HG03103 (cell line): ENCODE results near the gene UBE2D2.

Source experiments
- ATAC-seq: cut with Tn5 transposase; IDR thresholded peaks from one replicate; pipeline ENCODE4 v1.9.1; 2021; ENCODE audit warnings: low read depth; ENCODE audit not compliant: unreplicated experiment

Gene UBE2D2

DNA sequence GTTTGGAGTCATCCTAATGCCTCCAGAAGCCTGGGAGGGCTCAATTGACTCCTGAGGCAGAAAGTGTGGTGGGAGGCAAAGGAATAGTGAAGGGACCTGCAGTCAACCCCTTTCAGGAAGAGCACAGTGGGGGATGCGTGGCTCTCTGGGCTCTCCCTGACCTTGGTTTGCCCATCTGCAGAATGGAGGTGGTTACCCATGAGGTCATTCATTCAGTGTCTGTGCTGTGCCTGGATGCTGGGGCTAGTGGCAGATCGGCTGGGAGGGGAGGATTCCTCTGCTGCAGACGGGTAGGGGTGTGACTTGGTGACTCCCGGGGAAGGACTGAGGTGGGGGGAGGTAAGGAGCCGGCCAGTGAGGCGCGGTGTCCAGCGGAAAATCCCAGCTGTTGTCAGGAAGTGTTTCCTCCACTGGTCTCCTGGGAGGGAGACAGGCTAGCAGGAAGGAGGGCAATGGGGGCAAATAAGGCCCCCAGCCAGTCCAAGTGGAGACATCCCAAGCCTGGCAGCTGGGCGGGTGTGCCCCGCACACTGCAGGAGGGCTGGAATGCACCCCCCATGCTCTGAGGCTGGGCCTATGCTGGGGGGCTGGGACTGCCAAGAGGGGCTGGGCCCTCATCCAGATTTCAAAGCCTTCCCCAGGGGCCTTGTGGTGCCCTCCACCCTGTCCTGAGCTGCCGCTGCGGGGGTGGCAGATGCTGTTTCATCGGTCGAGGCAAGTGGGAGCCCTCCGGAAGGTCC lies 98.0 kb downstream of the UBE2D2 start:
- ATAC-seq, result no peak

DNA sequence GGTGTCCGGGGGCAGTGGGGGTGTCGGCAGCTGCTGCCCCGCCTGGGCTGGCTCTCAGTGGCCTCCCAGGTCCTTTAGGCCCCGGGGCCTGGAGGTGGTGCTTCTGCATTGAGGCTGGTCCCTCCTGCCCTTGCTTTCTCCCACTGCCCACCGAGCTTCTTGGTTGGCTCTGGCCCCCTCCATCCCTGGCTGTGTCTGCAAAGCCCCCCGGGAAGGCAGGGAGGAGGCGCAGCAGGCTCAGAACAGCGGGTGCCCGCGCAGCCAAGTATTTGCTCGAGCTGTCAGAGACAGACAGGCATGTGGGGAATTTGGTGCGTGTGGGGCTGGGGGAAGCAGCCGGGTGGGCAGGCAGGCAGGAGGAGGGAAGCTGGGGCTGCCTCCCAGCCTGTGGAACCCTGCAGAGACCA lies 98.6 kb downstream of the UBE2D2 start:
- no peak for ATAC-seq

DNA sequence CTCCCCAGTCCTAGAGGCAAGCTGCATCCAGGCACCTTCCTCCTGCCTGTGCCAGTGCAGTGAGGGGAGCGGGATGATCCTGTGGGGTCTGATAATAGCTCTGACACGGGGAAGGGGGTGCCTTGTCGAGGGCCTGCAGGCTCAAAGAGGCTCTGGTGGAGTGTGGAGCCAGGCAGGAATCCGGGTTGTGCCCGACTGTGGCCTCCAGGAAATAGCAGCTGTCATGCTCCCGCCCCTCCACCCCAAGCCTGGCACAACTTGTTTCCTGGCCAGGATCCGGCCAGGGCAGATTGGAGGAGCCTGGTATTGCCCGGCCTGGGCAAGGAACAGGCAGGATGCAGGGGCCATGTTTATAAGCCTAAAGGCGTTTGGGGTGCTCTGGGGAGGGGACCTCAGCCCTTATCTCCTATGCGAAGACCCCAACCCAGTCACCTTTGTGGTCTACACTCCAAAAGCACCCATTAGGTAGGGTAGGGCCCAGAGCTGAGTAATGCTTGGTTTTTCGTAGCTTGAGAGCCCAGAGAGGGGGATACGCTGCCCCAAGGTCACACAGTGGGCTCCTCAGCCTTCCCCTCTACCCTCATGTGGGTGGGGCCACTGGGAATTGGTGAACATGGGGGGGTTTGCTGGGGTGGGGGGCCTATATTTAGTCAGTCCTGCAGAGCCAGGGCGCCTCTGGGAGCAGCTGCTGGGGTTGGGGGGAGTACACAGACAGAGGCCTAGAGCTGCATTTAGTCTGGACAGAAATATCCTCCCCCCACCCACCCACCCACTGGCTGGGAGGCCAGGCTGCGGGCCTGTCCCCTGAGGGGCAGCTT lies 99.2 kb downstream of the UBE2D2 start:
- no peak for ATAC-seq

DNA sequence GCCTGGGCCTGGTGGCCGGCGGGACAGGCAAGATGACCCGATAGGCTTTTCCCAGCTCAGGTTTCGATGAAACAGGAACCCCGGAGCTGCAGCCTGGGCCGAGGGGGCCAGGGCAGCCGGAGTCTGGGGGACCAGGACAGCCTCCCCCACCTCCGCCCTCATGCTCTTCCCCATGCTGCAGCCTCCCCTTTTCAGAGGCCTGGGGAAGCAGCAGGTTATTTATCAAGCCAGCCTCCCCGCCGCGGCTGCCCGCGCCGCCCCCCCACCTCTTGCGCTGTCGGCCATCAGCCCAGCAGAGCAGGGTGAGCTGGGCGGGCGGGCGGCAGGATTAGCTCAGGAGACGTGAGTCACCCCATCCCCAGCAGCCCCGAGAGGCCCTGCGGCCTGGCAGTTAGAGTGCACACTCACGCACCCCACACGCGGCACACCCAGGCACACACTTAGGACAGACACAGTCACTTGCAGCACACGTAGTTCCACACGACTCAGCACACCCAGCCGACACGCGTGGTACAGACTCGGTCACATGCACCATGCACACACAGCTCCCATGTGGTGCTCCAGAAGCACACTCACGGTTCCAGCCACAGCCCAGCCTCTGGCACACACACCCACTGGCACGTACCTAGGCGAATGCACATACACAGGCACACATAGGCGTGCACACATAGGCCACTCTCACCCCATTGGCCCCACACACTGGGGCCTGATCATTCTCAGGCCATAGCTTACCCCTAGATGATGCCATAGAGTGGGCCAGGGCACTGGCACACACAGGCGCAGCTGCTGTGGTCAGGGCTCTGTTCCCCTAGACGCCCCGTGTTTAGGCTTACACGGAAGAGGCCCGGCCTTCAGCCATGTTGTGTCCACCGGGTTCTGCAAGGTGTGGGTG lies 100.0 kb downstream of the UBE2D2 start:
- ATAC-seq, result no peak

DNA sequence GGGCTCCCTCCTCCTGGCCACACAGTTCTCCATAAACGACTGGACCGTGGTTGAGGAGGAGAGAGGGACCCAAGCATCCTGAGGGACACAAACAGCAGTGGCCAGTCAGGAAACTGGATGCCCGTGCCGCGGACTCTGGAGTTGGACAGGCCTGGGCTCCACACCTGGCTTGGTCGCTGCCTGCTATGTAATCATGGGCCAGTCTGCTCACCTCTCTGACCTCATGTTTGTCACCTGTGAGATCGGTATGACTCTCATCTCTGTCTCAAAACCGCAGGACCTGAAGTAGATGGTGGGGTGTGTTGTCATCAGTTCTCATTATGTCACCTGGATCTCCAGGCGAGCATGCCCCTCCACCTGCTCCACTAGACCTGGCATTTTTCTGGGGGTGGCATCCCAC lies 101.5 kb downstream of the UBE2D2 start:
- ATAC-seq, result no peak

DNA sequence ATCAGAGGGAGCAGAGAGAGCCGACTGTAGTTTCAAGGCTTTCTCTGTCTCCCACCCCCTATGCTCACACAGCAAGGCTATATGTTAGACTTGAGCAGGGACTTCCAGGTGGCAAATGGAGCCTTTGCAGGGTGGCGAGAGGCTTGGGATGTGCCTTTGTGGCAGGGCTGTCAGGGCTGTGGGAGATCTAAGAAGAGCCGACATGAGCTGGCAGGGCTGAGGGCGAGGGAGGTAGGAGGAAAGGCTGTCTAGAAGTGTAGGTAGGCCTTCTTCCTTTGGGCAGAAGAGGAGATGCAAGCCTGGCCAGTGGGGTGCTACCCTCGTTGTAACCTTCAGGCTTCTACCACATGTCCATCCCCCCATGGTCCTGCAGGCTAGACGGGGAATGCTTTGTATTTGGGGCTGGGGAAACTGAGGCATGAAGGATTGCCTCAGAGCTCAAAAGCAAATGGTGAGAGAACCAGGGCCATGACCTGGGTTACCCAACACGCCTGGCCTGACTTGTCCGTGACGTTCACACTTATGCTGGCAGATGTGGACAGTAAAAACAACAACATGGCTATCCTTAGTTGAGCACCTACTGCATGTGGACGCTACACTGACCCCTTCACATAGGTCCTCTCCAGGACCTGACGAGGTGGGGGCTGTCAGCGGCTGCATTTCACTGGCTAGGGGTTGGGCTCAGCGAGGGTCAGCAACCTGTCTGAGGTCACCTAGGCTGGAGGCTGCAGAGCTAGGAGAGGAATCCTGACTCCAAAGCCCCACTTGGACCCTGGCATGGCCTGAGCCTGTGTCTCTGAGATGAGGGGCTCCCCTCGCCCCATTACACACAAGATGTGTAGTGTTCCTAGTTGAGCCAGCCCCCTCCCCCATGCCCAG lies 102.3 kb downstream of the UBE2D2 start:
- ATAC-seq, result no peak

DNA sequence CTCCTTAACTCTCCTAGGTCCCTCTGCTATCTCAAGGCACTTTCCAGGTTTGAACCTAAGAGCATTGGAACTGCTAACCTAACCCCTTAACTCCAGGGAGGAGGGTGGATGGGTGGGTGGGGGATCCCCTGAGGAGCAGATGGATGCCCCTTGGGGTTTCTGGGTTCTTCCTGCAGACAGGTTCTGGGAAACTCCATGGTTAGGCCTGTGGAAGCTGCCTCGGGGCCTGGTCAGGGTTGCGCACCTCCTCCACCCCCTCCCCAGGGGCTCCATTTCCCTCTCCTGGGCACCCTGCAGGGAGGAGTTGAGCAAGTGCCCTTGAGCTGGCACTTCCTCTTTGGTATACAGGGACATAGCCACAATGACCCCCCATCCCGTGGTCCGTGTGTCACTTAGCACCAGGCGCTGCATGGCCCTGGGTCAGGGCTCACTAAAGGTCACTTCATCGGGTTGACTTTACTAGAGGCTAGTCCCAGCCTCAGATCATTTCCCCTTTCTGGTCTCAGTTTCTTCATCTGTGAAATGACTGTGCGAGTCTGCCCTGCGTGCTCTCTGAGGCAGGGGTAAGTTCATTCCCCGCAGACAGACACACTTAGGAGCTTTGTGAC lies 103.1 kb downstream of the UBE2D2 start:
- ATAC-seq, result peak; percentile 40

DNA sequence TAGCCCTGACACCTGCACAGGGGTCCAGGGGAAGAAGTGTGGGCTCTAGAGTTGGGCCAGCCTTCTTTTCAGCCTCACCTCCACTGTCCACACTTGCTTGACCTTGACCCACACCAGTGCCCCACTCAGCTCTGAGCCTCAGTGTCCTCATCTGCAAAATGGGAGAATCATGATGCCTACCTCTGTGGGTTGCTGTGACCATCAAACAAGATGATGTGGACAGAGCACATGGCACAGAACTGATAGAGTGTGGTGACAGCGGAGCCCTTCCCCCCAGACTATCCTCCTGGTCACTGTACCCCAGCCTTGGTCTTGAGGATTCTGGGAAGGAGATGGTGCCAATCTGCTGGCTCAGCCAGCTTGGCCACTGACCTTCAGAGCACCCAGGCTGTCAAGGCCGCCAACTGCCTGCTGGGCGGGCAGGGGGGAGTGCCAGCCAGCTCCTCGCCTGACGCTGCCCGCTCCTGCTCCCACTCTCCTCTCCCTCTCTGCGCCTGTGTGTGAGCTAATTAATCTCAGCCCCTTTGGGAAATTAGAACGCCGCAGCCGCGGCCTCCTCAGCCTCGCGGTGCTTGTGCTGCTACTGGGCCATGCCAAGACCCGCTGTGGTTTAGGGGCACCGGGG lies 103.7 kb downstream of the UBE2D2 start:
- ATAC-seq, result no peak

DNA sequence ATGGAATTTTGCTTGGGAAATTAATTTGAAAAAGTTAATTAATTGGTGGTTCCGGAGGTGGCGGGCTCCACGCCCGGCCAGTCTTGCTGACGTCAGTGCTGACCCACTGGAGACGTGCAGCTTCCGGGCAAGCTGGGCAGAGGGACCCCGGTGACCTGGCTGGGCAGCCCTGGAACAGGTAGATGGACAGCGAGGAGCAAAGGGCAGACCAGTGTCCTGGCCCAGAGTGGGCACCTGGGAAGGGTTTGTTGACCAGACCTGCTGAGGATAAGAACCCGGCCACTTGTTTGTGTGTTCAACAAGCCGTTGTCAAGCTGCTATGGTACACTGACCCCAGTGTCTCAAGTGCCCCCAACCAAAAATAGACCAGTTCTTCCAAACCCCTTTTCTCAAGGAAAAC lies 104.5 kb downstream of the UBE2D2 start:
- ATAC-seq, result no peak

DNA sequence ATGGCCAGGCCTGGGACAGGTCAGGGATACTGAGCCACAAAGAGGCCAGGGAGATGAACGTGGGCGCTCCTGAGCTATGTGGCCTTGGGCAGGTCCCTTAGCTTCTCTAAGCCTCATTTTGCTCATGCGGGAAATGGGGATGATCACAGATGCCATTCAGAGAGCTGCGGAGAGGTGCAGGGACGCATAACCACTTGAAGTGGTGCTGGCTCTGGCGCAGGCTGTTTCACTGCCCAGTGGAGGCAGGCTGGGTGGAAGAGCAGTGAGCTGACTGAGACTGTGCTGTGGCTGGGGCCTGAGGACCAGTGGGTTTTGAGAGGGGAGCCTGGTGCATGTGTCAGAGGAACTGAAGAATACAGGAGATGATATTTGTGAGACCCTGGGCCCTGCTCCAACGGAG lies 105.4 kb downstream of the UBE2D2 start:
- no peak for ATAC-seq

DNA sequence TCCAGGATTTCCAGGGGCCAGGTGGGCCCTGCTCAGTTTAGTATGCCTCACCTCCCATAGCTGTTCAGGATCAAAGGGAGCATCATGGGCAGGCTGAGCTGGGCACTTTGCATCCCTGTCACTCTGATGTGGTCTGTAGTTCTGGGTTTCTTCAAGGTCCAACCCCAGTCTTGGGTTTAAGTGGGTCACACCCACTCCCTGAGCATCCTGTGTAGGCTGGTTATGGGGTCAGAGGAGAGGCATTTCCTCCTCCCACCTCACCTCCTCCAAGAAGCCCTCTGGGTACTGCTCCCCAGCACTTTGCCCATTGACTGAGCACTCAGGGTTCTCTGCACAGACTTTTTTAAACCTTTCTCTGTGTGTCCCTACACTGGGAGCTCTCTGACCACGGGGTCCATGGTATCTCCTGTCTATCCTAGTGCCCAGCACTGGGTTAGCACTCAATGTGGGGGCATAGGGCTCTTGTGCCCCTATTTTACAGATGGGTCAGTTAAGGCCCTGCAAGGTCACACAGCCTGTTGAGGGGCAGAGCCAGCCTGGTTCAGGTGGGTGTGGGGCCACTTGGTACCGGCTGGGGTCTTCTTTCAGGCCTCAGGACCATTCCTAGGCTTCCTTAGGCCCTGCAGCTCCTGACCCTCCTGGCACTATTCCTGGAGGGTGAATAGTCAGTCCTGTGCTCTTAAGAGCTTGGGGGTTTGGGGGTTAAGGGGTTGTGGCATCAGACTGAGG lies 106.0 kb downstream of the UBE2D2 start:
- no peak for ATAC-seq

DNA sequence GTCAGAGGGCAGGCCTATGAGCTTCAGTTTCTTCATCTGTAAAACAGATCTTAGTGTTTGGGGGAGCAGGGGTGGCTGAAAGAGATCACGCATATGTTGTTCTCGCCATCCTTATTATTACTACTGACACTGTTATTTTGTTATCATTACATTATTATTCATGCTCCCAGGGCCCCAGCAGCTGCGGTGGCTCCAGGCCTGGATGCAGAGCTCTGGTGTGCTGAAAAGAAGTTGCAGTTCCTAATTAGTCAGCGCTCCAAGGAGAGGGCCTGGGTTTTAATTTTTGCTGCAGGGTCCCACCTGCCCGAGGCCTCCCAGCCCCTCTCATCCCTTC lies 106.6 kb downstream of the UBE2D2 start:
- ATAC-seq, result no peak

DNA sequence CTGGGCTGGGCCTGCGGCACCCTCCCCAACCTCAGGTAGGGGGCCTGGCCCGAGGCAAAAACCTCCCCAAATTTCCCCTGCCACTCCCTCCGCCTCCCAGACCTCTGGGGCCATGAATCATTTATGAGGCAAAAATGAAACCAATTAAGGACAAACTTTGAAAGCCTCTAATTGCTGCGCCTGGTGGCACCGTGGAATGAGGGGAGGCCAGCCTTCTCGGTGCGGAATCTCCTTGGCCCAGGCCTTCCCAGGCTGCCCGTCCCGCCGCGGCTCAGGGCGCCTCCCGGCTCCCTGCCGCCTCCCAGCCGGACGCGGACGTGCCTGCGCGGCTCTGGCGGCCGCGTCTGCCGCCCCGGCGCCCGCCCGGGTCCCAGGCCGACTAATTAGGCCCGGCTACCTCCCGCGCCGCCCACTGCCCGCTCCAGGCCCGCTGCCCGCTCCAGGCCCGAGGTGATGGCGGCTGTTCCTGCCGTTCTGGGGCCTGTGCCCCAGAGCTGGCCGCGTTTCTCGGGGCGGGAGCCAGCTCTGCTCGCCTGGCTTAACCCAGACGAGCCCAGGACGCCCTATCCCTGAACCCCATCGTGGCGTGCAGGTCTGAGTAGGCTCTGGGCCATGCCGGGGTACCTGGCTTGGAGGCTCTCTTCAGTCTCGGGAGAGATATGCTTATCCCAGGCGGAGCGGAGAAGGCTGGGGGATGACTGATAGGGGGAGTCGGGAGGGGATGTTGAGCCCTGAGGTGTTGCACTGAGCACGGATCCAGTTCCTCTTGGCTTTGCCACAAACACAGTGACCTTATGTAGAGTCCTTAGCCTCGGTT lies 107.1 kb downstream of the UBE2D2 start:
- no peak for ATAC-seq

DNA sequence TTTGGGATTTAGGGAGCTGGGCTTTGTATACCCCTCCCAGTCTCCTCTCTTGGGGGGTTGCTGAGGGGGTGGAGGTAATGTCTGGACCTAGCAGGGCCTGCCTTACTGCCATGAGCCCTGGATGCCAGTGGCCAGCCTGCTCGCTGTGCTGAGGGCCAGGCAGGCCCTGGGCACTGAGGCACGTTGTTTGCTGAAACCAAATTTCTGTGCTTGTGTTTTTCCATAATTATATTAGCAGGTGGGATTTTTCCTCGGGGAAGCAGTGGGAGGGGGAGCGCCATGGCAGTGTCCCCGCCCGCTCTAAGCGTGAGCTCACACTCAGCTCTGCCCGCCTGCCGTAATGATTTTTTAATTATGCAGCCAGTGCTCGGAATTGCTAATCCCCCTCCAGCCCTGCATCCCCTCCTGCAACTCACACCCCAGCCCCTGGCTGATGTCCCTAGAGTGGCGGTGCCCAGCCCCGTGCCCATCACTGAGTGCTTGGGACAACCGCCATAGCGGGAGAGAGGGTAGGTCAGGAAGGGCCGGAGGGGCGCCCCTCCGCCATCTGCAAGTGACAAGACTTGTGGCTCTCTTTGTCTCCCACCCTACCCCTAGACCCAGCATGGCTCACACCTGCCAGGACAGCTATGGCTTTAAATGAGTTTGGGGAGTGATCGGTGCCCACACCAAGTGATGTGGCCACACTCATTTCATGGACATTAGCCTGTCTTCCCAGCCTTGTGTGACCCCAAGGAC lies 108.0 kb downstream of the UBE2D2 start:
- no peak for ATAC-seq

DNA sequence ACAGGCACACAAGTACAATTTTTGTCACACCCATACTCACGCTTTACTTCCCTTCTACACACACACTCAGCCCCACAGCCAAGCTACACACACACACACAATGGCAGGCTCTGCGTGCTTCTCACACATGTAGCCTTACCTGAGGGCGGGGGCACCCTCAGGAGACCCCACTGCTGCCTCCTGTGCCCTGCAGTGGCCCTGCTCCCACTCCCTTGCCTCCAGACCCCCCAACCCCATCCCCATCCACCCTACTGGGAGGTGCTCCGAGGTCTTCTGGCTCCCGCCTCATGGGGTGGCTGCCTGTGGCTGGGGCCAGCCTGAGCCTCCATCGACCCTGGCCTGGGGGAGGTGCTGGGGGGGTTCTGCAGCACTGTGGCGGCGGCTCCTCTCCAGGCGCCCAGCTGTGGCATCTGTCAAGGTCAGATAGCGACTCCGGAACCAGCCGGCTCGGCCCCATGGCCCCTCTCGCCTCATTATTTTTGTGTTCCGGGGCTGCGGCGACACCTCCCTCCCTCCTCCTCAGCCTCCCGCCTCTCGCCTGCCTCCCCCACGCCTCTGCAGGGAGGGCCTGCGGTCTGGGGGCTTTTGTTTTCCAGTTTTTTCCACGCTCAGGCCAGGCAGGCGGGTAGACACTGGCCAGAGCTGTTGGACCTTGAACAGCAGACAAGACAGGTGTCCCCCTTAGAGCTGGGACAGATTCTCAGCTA lies 108.7 kb downstream of the UBE2D2 start:
- peak; percentile 20 for ATAC-seq

DNA sequence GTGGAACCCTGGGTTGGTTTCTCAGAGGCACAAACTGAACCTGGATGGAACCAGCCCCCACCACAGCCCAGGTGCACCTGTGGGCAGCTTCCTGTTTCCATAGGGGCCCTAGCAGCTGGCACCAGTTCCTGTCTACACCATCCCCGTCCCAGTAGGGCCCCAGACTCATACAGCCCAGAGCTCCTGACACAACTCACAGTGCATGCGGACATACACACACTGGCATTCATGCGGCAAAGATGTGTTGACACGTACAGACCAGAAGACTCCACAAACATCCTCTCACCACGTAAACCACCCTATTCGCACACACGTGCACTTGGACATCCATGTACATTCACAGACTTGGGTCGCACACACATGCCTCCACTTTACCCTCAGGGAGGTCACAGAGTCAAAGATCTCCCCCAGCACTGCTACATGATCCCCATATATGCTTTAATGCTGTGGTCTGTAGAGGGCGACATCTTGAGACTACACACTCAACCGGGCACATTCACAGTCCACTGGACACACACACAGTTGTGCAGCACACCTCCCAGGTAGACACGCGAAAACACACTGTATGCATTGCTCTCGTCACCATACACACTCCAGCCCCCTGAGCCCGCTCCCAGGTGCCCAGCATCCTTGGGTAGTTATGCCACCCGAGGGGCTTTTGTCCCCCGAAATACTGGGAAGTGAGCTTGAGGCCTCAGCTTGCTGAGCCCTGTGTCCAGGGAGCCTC lies 109.4 kb downstream of the UBE2D2 start:
- peak; percentile 36 for ATAC-seq
